Fibroblast of skin of right biceps (primary cell): ENCODE data around the gene NLRP5.
"Not testable (repeated sequence)": the region's sequence is repeated elsewhere in the genome, so short reads cannot be mapped to it uniquely, and the experiment has no call there.

Experiments
- DNase-seq: peaks from one replicate; pipeline ENCODE4 v3.0.0-alpha.2; 2013

NLRP5 gene

DNA sequence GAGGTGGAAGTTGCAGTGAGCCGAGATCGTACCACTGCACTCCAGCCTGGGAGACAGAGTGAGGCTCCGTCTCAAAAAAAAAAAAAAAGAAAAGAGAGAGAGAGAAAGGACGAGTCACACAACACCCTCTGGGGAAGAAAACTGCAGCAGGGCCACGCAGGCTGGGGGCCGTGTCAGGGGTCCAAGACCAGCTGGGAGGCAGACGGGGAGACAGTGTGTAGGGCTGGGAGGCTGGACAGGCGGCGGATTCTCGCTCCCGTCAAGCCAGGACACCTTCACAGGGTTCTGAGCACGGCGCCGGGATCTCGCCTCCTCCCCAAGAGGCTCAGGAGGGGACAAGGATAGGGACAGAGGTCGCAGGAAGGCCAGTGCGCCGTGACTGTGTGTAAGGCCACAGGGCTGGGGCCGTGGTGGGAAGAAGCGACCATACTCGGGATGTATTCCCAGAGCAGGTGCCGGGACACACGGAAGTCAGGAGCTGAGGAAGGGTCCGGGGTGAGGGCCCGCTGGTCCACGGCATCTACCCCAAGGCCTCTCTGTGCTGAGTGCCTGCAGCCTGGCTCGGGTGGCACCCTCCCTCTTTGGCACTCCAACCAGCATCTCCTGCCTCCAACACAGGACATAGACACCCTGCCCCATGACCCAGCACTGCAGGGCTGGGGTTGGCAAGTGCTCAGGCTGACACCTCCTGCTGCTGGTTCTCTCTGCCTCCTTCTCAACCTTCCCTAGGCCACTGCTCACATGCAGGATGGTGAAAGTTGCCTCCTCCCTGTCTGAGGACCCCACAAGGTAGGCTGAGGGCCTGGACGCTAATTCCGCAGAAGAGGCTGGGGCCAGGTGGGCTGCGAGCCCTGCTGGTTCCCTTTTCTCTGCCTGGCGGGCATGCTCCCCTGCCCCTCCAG, 113.3 kb downstream of the NLRP5 start:
- DNase-seq: no peak

DNA sequence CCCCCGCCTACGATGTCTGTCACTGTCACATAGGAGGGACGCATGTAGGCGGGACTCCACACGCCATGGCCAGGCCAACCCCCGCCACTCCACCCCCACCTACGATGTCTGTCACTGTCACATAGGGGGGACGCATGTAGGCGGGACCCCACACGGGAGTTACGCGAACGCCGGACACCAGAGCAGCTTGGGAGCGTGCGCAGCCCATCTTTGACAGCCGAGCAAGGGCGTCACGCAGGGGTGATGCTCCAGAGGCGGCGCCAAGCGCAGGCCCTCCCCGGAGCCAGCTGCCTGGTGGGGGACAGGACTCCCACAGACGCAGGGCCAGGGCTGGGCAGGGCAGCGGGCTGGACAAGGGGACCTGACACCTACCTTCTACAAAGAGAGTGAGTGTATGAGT, 114.5 kb downstream of the NLRP5 start:
- DNase-seq: no peak

- no peak for DNase-seq
Measured at GRCh38 chr19:56101746-56102535, 115.4 kb downstream of the NLRP5 start.

GRCh38 chr19:56103027-56103614, 116.5 kb downstream of the NLRP5 start:
- DNase-seq: no peak

- DNase-seq: no peak
Measured at GRCh38 chr19:56104423-56104822, 117.8 kb downstream of the NLRP5 start.

DNA sequence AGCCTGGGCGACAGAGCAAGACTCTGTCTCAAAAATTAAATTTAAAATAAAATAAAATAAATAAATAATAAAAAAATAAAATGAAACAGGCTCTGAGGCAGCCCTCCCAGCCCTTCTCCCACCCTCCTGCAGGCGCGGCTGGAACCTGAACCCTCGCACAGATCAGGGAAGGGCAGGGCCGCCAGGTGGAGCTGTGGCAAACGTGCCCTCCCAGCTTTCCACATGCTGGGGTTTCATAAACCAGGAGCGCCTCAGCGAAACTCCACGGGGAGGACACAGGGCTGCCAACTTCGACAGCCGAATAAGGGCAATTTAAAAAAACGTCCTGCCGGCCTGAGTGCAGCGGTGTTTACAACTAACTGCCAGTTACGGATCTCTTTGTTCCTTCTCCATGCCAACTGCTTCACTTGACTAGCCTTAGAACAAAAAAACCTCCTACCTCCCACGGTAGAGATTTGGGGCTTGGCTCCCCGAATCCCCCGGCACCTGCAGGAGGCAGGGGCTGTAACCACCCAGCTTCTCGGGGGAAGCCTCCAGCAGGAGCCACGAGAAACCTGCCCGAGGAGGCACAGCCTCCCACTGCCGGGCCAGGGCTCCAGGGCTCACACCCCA, 118.6 kb downstream of the NLRP5 start:
- peak; percentile 19 for DNase-seq

DNA sequence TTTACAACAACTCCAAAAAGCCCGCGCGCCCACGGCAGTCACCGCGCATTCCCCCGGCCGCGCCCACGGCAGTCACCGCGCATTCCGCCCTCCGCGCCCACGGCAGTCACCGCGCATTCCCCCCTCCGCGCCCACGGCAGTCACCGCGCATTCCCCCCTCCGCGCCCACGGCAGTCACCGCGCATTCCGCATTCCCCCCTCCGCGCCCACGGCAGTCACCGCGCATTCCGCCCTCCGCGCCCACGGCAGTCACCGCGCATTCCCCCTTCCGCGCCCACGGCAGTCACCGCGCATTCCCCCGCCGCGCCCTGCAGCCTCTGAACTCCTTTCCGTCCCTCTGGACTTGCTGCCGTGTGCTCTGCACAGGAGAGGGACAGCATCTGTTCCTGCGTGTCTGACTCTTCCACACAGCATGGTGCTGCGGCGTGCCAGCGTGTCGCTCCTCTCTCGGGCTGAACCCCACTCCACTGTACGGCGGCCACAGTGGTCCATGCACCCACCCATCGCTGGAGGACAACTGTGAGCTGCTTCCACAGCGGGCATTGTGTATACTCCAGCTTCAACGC, 119.3 kb downstream of the NLRP5 start:
- not testable (repeated sequence) for DNase-seq

GRCh38 chr19:56106397-56106849, 119.8 kb downstream of the NLRP5 start:
- no peak for DNase-seq

DNA sequence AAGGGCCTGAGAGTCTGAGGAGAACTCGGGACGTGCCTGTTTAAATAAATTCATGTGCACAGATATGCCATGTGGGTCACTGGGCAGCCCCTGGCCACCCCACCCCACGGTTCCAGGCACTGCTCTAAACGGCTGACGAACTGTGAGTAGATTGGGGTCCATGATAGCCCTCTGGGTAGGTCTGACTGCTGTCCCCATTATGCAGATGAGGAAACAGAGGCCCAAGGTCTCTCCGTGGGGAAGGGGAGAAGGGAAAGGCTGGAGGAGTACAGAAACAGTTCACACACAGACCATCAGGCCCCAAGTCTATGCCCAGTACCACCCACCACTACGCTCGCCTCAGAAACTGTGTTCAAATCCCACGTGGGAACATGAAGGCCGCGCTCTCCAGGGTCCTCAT, 120.4 kb downstream of the NLRP5 start:
- no peak for DNase-seq

GRCh38 chr19:56107626-56108351, 121.2 kb downstream of the NLRP5 start:
- DNase-seq: no peak

DNA sequence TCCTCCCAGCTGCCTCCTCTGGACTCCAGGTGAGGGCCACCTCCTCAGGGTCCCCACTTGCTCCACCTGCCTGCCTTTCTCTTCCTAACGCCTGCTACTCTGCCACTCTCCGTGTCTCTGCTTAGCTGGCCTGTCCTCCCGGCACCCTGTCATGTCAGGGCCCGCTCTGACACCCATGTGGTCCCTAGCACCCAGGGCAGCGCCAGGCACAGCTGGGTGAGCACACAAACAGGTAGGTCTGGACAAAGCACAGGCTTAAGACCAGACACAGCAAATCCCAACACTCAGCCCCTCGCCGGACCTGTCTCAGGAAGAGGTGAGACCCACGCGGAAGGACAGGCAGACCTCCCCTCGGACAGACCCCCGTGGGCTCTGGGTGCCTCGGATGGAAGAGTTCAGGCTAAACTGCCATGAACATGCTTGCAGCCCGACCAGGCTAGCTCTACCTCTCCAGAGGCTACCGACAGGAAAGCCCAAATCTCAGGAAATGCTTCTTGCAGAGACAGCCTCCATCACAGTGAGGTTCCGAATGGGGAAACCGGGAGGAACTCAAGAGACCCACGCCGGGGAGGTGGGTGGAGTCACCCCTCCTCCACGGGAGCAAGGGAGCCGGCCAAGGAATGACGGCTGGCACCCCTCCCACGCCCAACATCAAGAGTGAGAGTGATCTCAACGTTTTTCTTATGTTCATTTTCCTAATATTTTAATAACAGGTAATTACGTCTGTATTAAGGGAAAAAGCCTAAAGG, 122.0 kb downstream of the NLRP5 start:
- peak; percentile 32 for DNase-seq

GRCh38 chr19:56109226-56109625, 122.7 kb downstream of the NLRP5 start:
- peak; percentile 31 for DNase-seq

GRCh38 chr19:56110515-56111448, 124.2 kb downstream of the NLRP5 start:
- DNase-seq: no peak
